AG04450 (cell line): Measurements from ENCODE around the gene TNFAIP6. TPM values are rescaled to one million over a fixed set of nuclear protein-coding genes. Genes with fewer than 3 reads are reported as not detected.

Experiments
- CTCF ChIA-PET: fragments of 300-600, 350-600 bp; formaldehyde crosslinking; extraction: SDS; loops from one replicate; lab custom pipeline; 2022; ENCODE audit warnings: antibody characterized with exemption, inconsistent platforms; lab: Charles Lee
- POLR2A ChIA-PET: fragments of 350-600 bp; formaldehyde crosslinking; extraction: SDS; loops from one replicate; lab custom pipeline; 2021; ENCODE audit warnings: antibody characterized with exemption, inconsistent platforms; lab: Yijun Ruan, JAX
- DNase-seq: peaks from one replicate; pipeline ENCODE4 v3.0.0-alpha.2; 2011; ENCODE audit warnings: low read depth, low spot score
- H3K27ac ChIP-seq: one replicate; pipeline ENCODE4 v1.5.1; 2012; ENCODE audit warnings: low read depth, low read length, control low read depth
- H3K27me3 ChIP-seq: one replicate; pipeline ENCODE4 v1.6.0; 2012; ENCODE audit warnings: low read length; ENCODE audit not compliant: control insufficient read depth, insufficient read depth
- H3K4me3 ChIP-seq: 2 replicates; pipeline ENCODE4 v1.5.1; 2011; ENCODE audit warnings: mild to moderate bottlenecking, low read depth, low read length, control low read depth
- H3K9me3 ChIP-seq: 2 replicates; pipeline ENCODE4 v1.5.1; 2012; ENCODE audit warnings: low read length; ENCODE audit not compliant: control insufficient read depth, insufficient read depth
- CTCF ChIP-seq: IDR thresholded peaks from 2 replicates; pipeline ENCODE4 v1.5.1; 2011; ENCODE audit warnings: low read depth, low read length, control low read depth, inconsistent platforms
- polyA plus RNA-seq: library from polyadenylated mRNA; depleted of rRNA; stranded (reverse); fragments of >200 nt; gene quantifications from 2 replicates; pipeline ENCODE4 v1.2.3, GENCODE V29; 2011

TNFAIP6 gene
- polyA plus RNA-seq, 1 experiment, result 24.6 TPM

- Histone ChIP-seq H3K9me3 (no peaks in the 10 kb centered on the region), H3K27ac (no peak overlapping the region), H3K27me3 (no peaks in the 10 kb centered on the region), H3K4me3 (no peak overlapping the region)
- CTCF ChIA-PET, result interaction anchor here (0.7 kb wide), 1 partner anchor 8 kb away, joined by 8 read pairs; no protein-coding TSS in a partner anchor
- POLR2A ChIA-PET, result interaction anchor here (0.7 kb wide), 1 partner anchor 55 kb away, joined by 3 read pairs; no protein-coding TSS in a partner anchor
- no peak for TF ChIP-seq CTCF
- DNase-seq, result no peak
Measured at GRCh38 chr2:151403914-151404313, 46.5 kb downstream of the TNFAIP6 start.

GRCh38 chr2:151405376-151405775, 48.0 kb downstream of the TNFAIP6 start:
- no peak for DNase-seq
- no peaks in the 10 kb centered on the region; the same call in 1 of the 2 replicates for H3K9me3 ChIP-seq
- no peak overlapping the region for H3K4me3 ChIP-seq
- H3K27me3 ChIP-seq, result no peaks in the 10 kb centered on the region
- TF ChIP-seq CTCF, result no peak
- ChIA-PET POLR2A (no interaction called here), CTCF (no interaction called here)
- H3K27ac ChIP-seq, result no peak overlapping the region

GRCh38 chr2:151407281-151407680, 49.9 kb downstream of the TNFAIP6 start:
- no peak for TF ChIP-seq CTCF
- POLR2A ChIA-PET, result no interaction called here
- DNase-seq, result no peak
- CTCF ChIA-PET, result interaction anchor here (1.0 kb wide), 1 partner anchor 30 kb away, joined by 3 read pairs; no protein-coding TSS in a partner anchor
- Histone ChIP-seq H3K4me3 (no peak overlapping the region), H3K9me3 (no peaks in the 10 kb centered on the region; the same call in 1 of the 2 replicates), H3K27ac (no peak overlapping the region), H3K27me3 (no peaks in the 10 kb centered on the region)

- H3K9me3 ChIP-seq, result no peaks in the 10 kb centered on the region; the same call in 1 of the 2 replicates
- H3K27ac ChIP-seq, result no peak overlapping the region
- no peak for DNase-seq
- H3K4me3 ChIP-seq, result peak overlapping the region; percentile 96
- H3K27me3 ChIP-seq, result no peaks in the 10 kb centered on the region
- no peak for TF ChIP-seq CTCF
- ChIA-PET POLR2A (interaction anchor here (0.6 to 1.1 kb wide), 2 partner anchors 50 to 119 kb away, joined by 5 to 7 read pairs; partner anchors contain the start of gene NMI), CTCF (interaction anchor here (0.7 to 1.2 kb wide), 5 partner anchors 10 to 113 kb away, joined by 3 to 6 read pairs (median 4); no protein-coding TSS in a partner anchor)
Measured at GRCh38 chr2:151408788-151409600, 51.6 kb downstream of the TNFAIP6 start.
